HG02981 (cell line): ENCODE results near the gene TRIM74.
"Not testable (repeated sequence)": the region's sequence is repeated elsewhere in the genome, so short reads cannot be mapped to it uniquely, and the experiment has no call there.

Experiments used
- ATAC-seq: cut with Tn5 transposase; IDR thresholded peaks from one replicate; pipeline ENCODE4 v1.9.1; 2021; ENCODE audit warnings: mild to moderate bottlenecking, moderate library complexity; ENCODE audit not compliant: unreplicated experiment

The TRIM74 gene

DNA sequence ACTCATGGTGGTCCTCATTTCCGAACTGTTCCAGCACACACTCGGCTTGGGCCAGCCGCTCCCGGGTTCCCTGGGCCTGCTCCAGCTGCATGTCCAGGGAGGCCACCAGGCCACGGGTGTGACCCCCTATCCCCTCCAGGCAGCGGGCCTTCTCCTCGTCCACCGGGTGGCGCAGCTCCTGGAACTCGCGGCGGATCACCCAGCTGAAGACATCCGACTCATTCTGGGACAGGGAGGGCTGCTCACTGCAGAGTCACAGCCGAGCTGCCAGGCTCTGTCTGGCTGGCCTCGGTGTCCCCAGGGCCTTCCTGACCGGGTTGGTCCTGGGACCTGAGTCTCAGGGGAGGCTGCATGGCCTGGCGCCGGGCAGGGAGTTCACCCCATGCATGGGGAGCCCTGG lies 9.2 kb downstream of the TRIM74 start:
- not testable (repeated sequence) for ATAC-seq

- peak; percentile 89 for ATAC-seq
These were observed 14.6 kb downstream of the TRIM74 start for GRCh38 chr7:72954563-72955198.

DNA sequence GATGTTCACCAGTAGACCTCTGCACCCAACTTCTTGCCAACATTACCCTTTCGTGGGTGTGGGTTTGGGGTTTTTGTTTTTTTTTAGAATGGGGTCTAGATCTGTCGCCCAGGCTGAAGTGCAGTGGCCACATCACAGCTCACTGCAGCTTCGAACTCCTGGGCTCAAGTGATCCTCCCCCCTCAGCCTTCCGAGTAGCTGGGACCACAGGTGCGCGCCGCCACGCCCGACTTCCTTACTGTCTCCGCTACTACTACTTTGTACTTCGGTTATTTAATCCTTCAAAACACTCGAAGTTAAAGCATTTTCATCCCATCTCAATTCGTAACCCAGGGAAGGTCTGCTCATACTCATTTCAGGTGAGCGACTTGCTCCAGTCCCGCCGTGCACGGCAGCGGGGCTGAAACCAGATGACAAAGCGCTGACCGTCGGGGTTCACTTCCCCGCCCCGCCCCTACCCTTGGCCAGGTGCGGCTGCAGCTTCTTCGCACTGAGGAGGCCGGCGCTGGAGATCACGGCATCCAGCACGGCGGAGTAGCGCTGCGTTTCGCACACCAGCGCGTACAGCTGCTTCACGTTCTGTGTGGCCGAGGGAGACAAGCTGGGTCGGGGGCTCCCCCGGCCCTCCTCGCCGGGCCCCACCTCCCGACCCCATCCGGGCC lies 15.2 kb downstream of the TRIM74 start:
- peak; percentile 59 for ATAC-seq

- not testable (repeated sequence) for ATAC-seq
These were observed 18.8 kb downstream of the TRIM74 start for GRCh38 chr7:72950432-72950831.

DNA sequence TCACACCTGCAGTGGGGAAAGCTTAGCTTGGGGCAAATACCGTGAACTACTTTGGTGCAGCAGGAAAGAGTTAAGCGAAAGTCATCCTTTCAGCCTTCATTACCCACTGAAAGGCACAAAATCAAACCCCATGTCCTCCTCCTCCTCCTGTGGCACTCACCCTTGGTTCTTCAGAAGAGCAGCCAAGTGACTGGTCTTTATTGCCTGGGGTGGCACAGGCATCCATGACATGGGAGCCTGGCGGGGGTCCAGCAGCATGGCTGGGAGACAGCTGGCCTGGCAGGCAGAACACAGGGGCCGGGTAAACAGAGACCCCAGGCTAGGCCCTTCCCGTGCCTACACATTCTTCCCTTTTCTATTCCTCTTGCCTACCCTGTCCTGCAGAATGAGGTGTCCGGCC lies 19.6 kb downstream of the TRIM74 start:
- ATAC-seq = not testable (repeated sequence)

DNA sequence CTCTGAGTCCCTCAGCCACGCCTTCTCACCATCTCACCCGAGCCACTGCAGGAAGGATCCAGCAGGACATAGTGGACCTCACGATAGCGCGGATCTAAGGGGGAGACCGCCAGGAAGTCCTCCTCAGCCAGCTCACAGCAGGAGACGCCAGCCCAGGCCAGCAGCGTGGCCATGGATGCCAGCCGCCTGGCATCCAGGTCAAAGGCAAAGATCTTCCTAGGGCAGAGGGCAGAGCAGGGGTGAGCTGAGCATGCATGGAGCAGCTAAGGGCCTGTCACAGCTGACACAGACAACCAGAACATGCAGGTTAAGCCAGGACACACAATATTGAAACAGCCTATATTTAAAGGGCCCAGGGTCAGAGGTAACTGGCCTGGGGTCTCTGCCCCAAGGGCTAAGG lies 20.0 kb downstream of the TRIM74 start:
- ATAC-seq = not testable (repeated sequence)

- not testable (repeated sequence) for ATAC-seq
These were observed 20.6 kb downstream of the TRIM74 start for GRCh38 chr7:72948714-72949113.

- not testable (repeated sequence) for ATAC-seq
These were observed 23.0 kb downstream of the TRIM74 start for GRCh38 chr7:72946130-72946745.

- not testable (repeated sequence) for ATAC-seq
These were observed 23.7 kb downstream of the TRIM74 start for GRCh38 chr7:72945597-72945996.

GRCh38 chr7:72944937-72945336 lies 24.3 kb downstream of the TRIM74 start:
- not testable (repeated sequence) for ATAC-seq

DNA sequence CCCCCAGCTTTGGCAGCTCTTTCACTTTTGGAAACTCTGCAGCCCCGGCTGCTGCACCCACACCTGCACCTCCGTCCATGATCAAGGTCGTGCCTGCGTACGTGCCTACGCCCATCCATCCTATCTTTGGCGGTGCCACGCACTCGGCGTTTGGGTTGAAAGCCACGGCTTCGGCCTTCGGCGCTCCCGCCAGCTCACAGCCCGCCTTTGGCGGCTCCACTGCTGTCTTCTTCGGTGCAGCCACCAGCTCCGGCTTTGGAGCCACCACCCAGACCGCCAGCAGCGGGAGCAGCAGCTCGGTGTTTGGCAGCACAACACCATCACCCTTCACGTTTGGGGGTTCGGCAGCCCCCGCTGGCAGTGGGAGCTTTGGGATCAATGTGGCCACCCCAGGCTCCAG lies 26.3 kb downstream of the TRIM74 start:
- ATAC-seq = not testable (repeated sequence)

- ATAC-seq = not testable (repeated sequence)
These were observed 27.1 kb downstream of the TRIM74 start for GRCh38 chr7:72942022-72942705.

DNA sequence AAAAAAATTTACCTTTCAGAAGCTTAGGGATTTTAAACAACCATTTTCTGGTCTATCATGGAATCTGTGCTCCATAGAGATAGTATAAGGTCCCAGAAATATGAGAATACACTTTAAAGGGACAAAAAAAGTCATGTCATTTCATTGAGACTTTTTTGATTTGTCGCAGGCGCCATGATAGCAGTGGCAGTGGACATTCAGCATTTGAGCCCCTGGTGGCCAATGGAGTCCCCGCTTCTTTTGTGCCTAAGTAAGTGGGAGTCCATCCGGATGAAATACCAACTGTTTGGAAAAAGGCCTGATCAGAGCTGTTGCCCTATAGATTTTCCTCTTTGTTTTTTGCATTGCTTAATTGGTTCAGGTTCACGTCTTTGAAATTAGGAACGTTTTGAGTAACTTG lies 41.0 kb downstream of the TRIM74 start:
- ATAC-seq = not testable (repeated sequence)

DNA sequence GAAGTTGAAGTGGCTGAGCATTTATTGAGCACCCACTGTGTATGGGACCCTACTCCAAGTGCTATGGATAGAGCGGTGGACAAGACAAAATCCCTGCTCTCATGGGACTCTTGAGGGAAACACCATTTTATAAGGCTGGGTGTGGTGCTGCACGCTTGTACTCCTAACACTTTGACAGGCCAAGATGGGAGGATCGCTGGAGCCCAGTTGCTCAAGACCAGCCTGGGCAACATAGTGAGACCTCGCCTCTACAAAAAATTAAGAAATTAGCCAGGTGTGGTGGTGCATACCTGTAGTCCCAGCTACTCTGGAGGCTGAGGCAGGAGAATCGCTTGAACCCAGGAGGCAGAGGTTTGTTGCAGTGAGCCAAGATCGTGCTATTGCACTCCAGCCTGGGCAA lies 41.5 kb downstream of the TRIM74 start:
- ATAC-seq = not testable (repeated sequence)

DNA sequence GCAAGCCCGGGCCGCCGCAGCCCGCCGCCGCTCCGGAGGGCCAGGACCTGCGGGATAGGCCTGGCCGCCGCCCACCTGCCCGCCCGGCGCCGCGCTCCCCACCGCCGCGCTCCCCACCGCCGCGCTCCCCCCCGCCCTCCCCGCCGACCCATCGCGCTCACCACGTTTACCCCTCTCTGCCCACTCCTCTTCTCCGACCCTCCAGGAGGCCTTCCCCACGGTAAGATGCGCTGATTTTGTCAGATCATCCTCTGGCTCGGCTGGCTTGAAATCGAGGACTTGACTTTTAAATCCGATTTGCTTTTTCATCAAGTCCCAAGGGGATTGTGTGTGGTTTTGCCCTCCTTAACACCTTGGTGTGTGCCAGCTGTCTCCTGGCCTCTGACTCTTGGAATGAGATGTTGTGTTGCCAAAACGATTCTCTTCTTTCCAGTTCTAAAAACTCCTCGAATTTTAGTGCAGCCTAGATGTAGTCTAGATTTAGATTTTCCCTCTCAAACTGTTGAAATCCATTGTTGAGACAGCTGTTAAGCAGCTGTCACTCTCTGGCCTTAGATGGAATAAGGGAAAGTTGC lies 43.6 kb downstream of the TRIM74 start:
- no peak for ATAC-seq

GRCh38 chr7:72924733-72925545 lies 44.3 kb downstream of the TRIM74 start, which contains the start of gene POM121:
Gene POM121, plus strand, starts transcription at chr7:72925095. Its CDS starts 27 bp downstream, at chr7:72925122.
- peak; percentile 84 for ATAC-seq

GRCh38 chr7:72924386-72924732 lies 44.9 kb downstream of the TRIM74 start:
- peak; percentile 20 for ATAC-seq

GRCh38 chr7:72919256-72919775 lies 50.0 kb downstream of the TRIM74 start:
- ATAC-seq = no peak

DNA sequence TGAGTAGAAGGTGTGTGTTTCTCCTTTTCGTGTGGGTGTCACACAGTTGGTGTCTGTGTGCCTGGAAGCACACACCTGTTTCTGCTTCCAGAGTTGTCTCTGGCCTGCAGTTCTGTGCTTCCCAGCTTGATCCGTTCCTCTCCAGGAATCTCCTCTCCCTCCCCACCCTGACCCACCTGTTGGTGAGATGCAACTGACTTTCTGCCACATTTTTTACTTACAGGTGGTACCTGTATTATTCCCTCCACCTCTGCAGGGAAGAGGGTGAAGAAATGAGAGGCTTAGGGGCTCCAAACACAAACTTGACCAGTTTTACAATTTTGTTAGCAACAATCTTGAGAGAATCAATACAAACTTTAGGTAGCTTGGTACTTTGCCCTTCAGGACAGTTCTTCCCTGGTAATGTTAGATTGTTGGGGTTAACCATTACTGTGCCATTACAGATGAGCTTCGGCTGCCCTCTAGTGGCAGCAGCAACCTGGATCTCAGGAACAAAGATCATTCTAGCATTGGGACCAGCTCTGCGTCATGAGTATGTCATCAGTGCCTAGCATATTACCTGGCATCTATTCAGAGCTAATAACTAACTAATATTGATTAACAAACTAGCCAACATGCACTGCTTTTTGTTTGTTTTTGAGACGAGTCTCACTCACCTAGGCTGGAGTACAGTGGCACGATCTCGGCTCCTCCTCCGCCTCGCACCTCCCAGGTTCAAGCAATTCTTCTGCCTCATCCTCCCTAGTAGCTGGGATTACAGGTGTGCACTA lies 54.3 kb downstream of the TRIM74 start:
- peak; percentile 83 for ATAC-seq
